Measurements from ENCODE around the gene DNAJC18.

Gene DNAJC18

GRCh38 chr5:139386050-139386438, 53.3 kb downstream of the DNAJC18 start:
- no peak for DNase-seq (ENCODE audit: low read depth)
- H3K4me3 ChIP-seq (ENCODE audit: control insufficient read depth, low read depth, low read length) = no peak overlapping the region
- TF ChIP-seq CTCF (conservative IDR thresholded peaks at IDR 0.05; ENCODE audit: control insufficient read depth, insufficient read depth, low read depth, low read length) = no peak

GRCh38 chr5:139385061-139386049, 54.0 kb downstream of the DNAJC18 start:
- no peak for DNase-seq (ENCODE audit: low read depth)
- no peak for TF ChIP-seq CTCF (conservative IDR thresholded peaks at IDR 0.05; ENCODE audit: control insufficient read depth, insufficient read depth, low read depth, low read length)
- H3K4me3 ChIP-seq (ENCODE audit: control insufficient read depth, low read depth, low read length) = no peak overlapping the region

- H3K4me3 ChIP-seq (ENCODE audit: control insufficient read depth, low read depth, low read length) = no peak overlapping the region
- TF ChIP-seq CTCF (conservative IDR thresholded peaks at IDR 0.05; ENCODE audit: control insufficient read depth, insufficient read depth, low read depth, low read length) = no peak
- no peak for DNase-seq (ENCODE audit: low read depth)
Observed at GRCh38 chr5:139384591-139385051, 54.7 kb downstream of the DNAJC18 start.

- no peak overlapping the region for H3K4me3 ChIP-seq (ENCODE audit: control insufficient read depth, low read depth, low read length)
- TF ChIP-seq CTCF (conservative IDR thresholded peaks at IDR 0.05; ENCODE audit: control insufficient read depth, insufficient read depth, low read depth, low read length) = no peak
- no peak for DNase-seq (ENCODE audit: low read depth)
Observed at GRCh38 chr5:139383993-139384590, 55.2 kb downstream of the DNAJC18 start.

GRCh38 chr5:139383275-139383992, 55.9 kb downstream of the DNAJC18 start, which contains the start of gene SLC23A1:
Gene SLC23A1 (minus strand): TSS chr5:139383297. CDS start chr5:139383253, 44 bp downstream.
- no peak for TF ChIP-seq CTCF (conservative IDR thresholded peaks at IDR 0.05; ENCODE audit: control insufficient read depth, insufficient read depth, low read depth, low read length)
- H3K4me3 ChIP-seq (ENCODE audit: control insufficient read depth, low read depth, low read length) = no peak within 1 kb of the TSS
- DNase-seq (ENCODE audit: low read depth) = no peak

- no peak for TF ChIP-seq CTCF (conservative IDR thresholded peaks at IDR 0.05; ENCODE audit: control insufficient read depth, insufficient read depth, low read depth, low read length)
- DNase-seq (ENCODE audit: low read depth) = no peak
- no peak overlapping the region for H3K4me3 ChIP-seq (ENCODE audit: control insufficient read depth, low read depth, low read length)
Observed at GRCh38 chr5:139382807-139383206, 56.5 kb downstream of the DNAJC18 start.

Measured in fibroblast of mammary gland (primary cell).